Measurements from ENCODE around the gene NF2. TPM values are rescaled to one million over a fixed set of nuclear protein-coding genes. Genes with fewer than 3 reads are reported as not detected.

NF2 gene
- total RNA-seq, 2 experiments from 2014 or later: 34.4 to 35.3 TPM

DNA sequence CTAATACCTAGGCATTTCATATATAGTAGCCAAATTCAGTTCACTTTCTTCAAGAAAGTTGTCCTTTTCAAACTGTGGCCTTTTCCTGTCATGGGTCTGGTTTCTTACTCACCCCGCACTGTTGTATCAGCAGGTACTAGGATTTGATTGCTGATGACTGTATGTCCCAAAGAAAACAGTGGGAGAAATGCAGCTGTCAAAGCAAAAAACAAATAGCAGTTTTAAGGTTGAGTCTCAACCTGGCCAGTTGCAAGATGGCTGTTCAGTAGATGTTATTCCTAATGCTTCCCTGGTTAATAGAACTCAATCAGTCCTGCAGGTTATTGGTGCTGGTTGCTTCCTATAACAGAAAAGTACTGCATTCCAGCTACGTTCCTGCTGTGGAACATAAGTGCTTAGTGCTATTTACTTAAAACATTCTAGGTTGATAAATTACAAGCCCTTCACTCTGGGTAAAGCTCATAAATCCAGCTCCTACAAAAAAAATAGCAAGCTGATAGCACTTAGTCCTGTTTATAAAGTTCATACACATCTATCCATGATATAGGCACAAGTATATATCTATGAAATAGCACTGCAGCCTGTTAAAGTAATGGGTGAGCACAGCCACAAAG is 26.6 kb downstream of the NF2 start:
- POLR2A ChIA-PET: interaction anchor here (0.9 to 1.3 kb wide), 2 partner anchors 12 to 25 kb away, joined by 3 to 4 read pairs; no protein-coding TSS in a partner anchor
- DNase-seq: no peak
- TF ChIP-seq, protein P1, sequence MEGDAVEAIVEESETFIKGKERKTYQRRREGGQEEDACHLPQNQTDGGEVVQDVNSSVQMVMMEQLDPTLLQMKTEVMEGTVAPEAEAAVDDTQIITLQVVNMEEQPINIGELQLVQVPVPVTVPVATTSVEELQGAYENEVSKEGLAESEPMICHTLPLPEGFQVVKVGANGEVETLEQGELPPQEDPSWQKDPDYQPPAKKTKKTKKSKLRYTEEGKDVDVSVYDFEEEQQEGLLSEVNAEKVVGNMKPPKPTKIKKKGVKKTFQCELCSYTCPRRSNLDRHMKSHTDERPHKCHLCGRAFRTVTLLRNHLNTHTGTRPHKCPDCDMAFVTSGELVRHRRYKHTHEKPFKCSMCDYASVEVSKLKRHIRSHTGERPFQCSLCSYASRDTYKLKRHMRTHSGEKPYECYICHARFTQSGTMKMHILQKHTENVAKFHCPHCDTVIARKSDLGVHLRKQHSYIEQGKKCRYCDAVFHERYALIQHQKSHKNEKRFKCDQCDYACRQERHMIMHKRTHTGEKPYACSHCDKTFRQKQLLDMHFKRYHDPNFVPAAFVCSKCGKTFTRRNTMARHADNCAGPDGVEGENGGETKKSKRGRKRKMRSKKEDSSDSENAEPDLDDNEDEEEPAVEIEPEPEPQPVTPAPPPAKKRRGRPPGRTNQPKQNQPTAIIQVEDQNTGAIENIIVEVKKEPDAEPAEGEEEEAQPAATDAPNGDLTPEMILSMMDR (IDR thresholded peaks at IDR 0.05): no peak
- intact Hi-C loops (cut with micrococcal nuclease): loop anchor here (10.0 kb wide), 1 partner anchor 455 kb away; the partner anchor contains the start of gene HORMAD2
- Mint-ChIP-seq H3K4me1 (ENCODE audit: low read depth) (peaks cover 41% of the 10 kb centered on the region), H3K36me3 (ENCODE audit: low read depth) (peaks cover 1% of the 10 kb centered on the region), H3K27me3 (no peaks in the 10 kb centered on the region), H3K9me3 (no peaks in the 10 kb centered on the region), H3K27ac (no peak overlapping the region), H3K4me3 (no peak overlapping the region)
- ATAC-seq: no peak
- CTCF ChIA-PET: interaction anchor here (1.0 to 1.5 kb wide), 4 partner anchors 26 to 458 kb away, joined by 3 to 5 read pairs (median 4); no protein-coding TSS in a partner anchor

DNA sequence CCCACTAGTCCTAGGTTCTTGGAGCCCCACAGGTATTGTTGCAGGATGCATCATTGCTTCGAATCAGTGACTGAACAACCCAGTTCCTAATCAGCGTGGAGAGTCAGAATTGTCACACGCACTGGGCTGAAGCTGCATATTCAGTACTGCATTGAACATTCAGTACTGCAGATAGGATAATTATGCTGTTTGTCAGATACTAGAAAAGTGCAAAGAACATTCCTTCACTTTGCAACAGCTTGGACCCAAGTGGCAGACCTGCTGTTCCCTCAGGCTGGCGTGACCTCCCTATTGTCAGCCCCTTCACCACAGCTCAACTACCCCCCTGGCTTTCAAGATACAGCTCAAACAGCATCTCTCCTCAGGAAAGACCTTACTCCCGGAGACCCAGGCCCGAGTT is 27.6 kb downstream of the NF2 start:
- H3K36me3 Mint-ChIP-seq (ENCODE audit: low read depth): peaks cover 1% of the 10 kb centered on the region
- no peak overlapping the region for H3K27ac Mint-ChIP-seq
- intact Hi-C loops (cut with micrococcal nuclease): no loop called here
- H3K4me3 Mint-ChIP-seq: no peak overlapping the region
- ATAC-seq: no peak
- no peaks in the 10 kb centered on the region for H3K9me3 Mint-ChIP-seq
- POLR2A ChIA-PET: interaction anchor here (0.9 to 1.3 kb wide), 2 partner anchors 13 to 26 kb away, joined by 3 to 4 read pairs; no protein-coding TSS in a partner anchor
- CTCF ChIA-PET: interaction anchor here (1.1 to 1.8 kb wide), 3 partner anchors 10 to 457 kb away, joined by 3 to 4 read pairs (median 3); no protein-coding TSS in a partner anchor
- peaks cover 33% of the 10 kb centered on the region for H3K4me1 Mint-ChIP-seq (ENCODE audit: low read depth)
- H3K27me3 Mint-ChIP-seq: no peaks in the 10 kb centered on the region
- TF ChIP-seq, protein P1 (IDR thresholded peaks at IDR 0.05): no peak
- no peak for DNase-seq

DNA sequence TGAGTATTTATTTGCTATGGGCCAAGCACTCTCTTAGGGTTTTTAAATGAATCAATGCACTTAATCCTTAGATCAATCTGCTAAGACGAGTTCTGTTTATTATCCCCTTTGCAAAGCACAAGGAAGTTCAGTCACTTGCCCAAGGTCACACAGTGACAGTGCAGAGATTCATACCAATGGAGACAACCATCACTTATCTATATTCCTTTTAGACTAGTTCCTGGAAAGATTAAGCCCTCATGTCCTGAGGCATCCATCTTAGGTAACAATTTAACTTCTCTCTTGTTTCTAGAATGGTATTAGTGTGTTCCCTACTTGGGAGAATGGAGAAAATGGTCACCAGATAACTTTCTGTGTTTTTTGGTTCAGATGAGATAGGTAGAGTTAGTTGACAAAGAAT is 28.3 kb downstream of the NF2 start:
- H3K4me3 Mint-ChIP-seq: no peak overlapping the region
- peaks cover 28% of the 10 kb centered on the region for H3K4me1 Mint-ChIP-seq (ENCODE audit: low read depth)
- TF ChIP-seq, protein P1 (IDR thresholded peaks at IDR 0.05): no peak
- intact Hi-C loops (cut with micrococcal nuclease): no loop called here
- DNase-seq (no peak), ATAC-seq (no peak)
- no peaks in the 10 kb centered on the region for H3K27me3 Mint-ChIP-seq
- CTCF ChIA-PET: interaction anchor here (1.8 kb wide), 1 partner anchor 11 kb away, joined by 4 read pairs; no protein-coding TSS in a partner anchor
- peaks cover 1% of the 10 kb centered on the region for H3K36me3 Mint-ChIP-seq (ENCODE audit: low read depth)
- no peak overlapping the region for H3K27ac Mint-ChIP-seq
- no peaks in the 10 kb centered on the region for H3K9me3 Mint-ChIP-seq
- POLR2A ChIA-PET: no interaction called here

DNA sequence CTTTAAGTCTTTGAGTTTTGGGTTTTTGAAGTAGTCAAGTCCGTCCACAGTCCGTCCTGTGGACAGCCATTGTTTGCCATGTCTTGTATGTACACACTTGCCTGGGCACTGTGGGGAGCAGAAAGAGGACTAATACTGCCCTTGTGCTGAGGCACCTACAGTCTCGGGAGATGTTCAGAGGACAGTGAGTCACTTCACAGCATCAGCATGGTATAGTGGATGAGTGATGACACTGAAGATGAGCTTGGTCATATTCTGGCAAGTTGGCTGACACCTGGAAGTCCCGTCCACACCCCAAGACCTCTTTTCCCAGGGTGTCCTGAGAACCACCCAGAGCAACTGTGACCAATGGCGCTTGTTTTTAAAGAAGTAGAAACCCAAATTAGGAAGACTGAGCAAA is 29.2 kb downstream of the NF2 start:
- POLR2A ChIA-PET: no interaction called here
- Mint-ChIP-seq H3K9me3 (no peaks in the 10 kb centered on the region), H3K4me1 (ENCODE audit: low read depth) (peaks cover 26% of the 10 kb centered on the region), H3K4me3 (no peak overlapping the region), H3K27ac (no peak overlapping the region), H3K36me3 (ENCODE audit: low read depth) (peaks cover 4% of the 10 kb centered on the region), H3K27me3 (no peaks in the 10 kb centered on the region)
- intact Hi-C loops (cut with micrococcal nuclease): no loop called here
- CTCF ChIA-PET: interaction anchor here (0.9 kb wide), 1 partner anchor 9 kb away, joined by 3 read pairs; no protein-coding TSS in a partner anchor
- TF ChIP-seq, protein P1 (IDR thresholded peaks at IDR 0.05): no peak
- ATAC-seq: no peak
- DNase-seq: no peak

Measured in activated CD8-positive, alpha-beta T cell treated with anti-CD3 and anti-CD28 coated beads for 36 hours (primary cell).